Measurements from ENCODE around the gene ACIN1. TPM values are rescaled to one million over a fixed set of nuclear protein-coding genes. Genes with fewer than 3 reads are reported as not detected.

Gene ACIN1
- total and polyA plus RNA-seq, 10 of the 15 experiments (the other 5 are each of a cell fraction or from before 2014, with no cell fraction given): 4.3 to 148 (median 93.4) TPM

- in situ Hi-C loops (cut with MboI): loop anchor here (10.0 kb wide), 1 partner anchor 57 kb away; the partner anchor contains the start of gene SLC7A8
- Histone ChIP-seq H3K27me3 (replicated peaks in 1 of 2; ENCODE audit: control insufficient read depth in 2 of 2, insufficient read depth in 2 of 2, low read length in 1 of 2) (no peaks in the 10 kb centered on the region; a peak in 3 of 4 replicates), H3K4me2 (ENCODE audit: control insufficient read depth, insufficient read depth) (no peak overlapping the region), H3K79me2 (ENCODE audit: control insufficient read depth, insufficient read depth, low read length) (no peaks in the 10 kb centered on the region), H4K20me1 (ENCODE audit: control insufficient read depth, insufficient read depth) (no peaks in the 10 kb centered on the region), H3K9me3 (replicated peaks; ENCODE audit: control insufficient read depth, insufficient read depth, low read length) (no peaks in the 10 kb centered on the region), H3K4me1 (ENCODE audit: control insufficient read depth, insufficient read depth, low read length) (no peaks in the 10 kb centered on the region), H3K9ac (ENCODE audit: control insufficient read depth, insufficient read depth, low read length) (no peak overlapping the region), H2AFZ (ENCODE audit: control insufficient read depth, low read depth, low read length) (no peak overlapping the region), H3K36me3 (ENCODE audit: control insufficient read depth in 2 of 2, insufficient read depth in 2 of 2, low read length in 1 of 2) (no peaks in the 10 kb centered on the region), H3K4me3 (no peak overlapping the region), H3K27ac (ENCODE audit: control insufficient read depth, insufficient read depth) (no peak overlapping the region)
- ChIA-PET SMC1A (ENCODE audit: uncharacterized antibody, unreplicated experiment) (no interaction called here), CTCF (no interaction called here), RAD21 (ENCODE audit: unreplicated experiment) (no interaction called here), POLR2A (no interaction called here)
- DNase-seq (ENCODE audit: low read depth, low spot score): no peak
- no TSS peak for BruUV-seq (replicated peaks)
- WGBS (ENCODE audit: insufficient coverage, insufficient replicate concordance, low lambda C conversion rate, missing lambda C conversion rate): 24% methylated on average over 3 of the region's 3 CpGs
- no peak for TF ChIP-seq ZNF24 (IDR thresholded peaks at IDR 0.05)
- TF ChIP-seq TBL1XR1 (IDR thresholded peaks at IDR 0.05; ENCODE audit: low read depth, low read length): no peak
- TF ChIP-seq STAT1 (conservative IDR thresholded peaks at IDR 0.05): no peak
- TF ChIP-seq HDGF (IDR thresholded peaks at IDR 0.05): no peak
- TF ChIP-seq, protein P1, sequence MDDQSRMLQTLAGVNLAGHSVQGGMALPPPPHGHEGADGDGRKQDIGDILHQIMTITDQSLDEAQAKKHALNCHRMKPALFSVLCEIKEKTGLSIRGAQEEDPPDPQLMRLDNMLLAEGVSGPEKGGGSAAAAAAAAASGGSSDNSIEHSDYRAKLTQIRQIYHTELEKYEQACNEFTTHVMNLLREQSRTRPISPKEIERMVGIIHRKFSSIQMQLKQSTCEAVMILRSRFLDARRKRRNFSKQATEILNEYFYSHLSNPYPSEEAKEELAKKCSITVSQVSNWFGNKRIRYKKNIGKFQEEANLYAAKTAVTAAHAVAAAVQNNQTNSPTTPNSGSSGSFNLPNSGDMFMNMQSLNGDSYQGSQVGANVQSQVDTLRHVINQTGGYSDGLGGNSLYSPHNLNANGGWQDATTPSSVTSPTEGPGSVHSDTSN (IDR thresholded peaks at IDR 0.05; ENCODE audit: insufficient replicate concordance, low read depth, low read length): no peak
- TF ChIP-seq TARDBP (IDR thresholded peaks at IDR 0.05; ENCODE audit: borderline replicate concordance): no peak
- no peak for TF ChIP-seq MYB (IDR thresholded peaks at IDR 0.05; ENCODE audit: borderline replicate concordance, low read depth, low read length)
- no peak for TF ChIP-seq NFIC (IDR thresholded peaks at IDR 0.05; ENCODE audit: low read depth, low read length)
- no peak for TF ChIP-seq SP1 (IDR thresholded peaks at IDR 0.05; ENCODE audit: low read depth, low read length)
- no peak for TF ChIP-seq SMARCA5 (IDR thresholded peaks at IDR 0.05)
- no peak for TF ChIP-seq CBX5 (IDR thresholded peaks at IDR 0.05; ENCODE audit: low read depth)
- TF ChIP-seq E2F4 (IDR thresholded peaks at IDR 0.05; ENCODE audit: low read depth, low read length): no peak
- no peak for TF ChIP-seq POLR2AphosphoS2 (IDR thresholded peaks at IDR 0.05; ENCODE audit: low read depth, low read length)
- TF ChIP-seq, protein P2, sequence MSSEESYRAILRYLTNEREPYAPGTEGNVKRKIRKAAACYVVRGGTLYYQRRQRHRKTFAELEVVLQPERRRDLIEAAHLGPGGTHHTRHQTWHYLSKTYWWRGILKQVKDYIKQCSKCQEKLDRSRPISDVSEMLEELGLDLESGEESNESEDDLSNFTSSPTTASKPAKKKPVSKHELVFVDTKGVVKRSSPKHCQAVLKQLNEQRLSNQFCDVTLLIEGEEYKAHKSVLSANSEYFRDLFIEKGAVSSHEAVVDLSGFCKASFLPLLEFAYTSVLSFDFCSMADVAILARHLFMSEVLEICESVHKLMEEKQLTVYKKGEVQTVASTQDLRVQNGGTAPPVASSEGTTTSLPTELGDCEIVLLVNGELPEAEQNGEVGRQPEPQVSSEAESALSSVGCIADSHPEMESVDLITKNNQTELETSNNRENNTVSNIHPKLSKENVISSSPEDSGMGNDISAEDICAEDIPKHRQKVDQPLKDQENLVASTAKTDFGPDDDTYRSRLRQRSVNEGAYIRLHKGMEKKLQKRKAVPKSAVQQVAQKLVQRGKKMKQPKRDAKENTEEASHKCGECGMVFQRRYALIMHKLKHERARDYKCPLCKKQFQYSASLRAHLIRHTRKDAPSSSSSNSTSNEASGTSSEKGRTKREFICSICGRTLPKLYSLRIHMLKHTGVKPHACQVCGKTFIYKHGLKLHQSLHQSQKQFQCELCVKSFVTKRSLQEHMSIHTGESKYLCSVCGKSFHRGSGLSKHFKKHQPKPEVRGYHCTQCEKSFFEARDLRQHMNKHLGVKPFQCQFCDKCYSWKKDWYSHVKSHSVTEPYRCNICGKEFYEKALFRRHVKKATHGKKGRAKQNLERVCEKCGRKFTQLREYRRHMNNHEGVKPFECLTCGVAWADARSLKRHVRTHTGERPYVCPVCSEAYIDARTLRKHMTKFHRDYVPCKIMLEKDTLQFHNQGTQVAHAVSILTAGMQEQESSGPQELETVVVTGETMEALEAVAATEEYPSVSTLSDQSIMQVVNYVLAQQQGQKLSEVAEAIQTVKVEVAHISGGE (CRISPR knock-in tag; IDR thresholded peaks at IDR 0.05): no peak
- no peak for TF ChIP-seq RELA (IDR thresholded peaks at IDR 0.05; ENCODE audit: borderline replicate concordance, partially characterized antibody)
- no peak for ATAC-seq
- intact Hi-C loops (cut with micrococcal nuclease; ENCODE audit: unreplicated experiment): no loop called here
- no peak for FAIRE-seq
These were observed 32.9 kb upstream of the ACIN1 start for GRCh38 chr14:23127861-23128260.

Measured in GM12878 (cell line).